ENCODE results near the gene NUDT13.

DNA sequence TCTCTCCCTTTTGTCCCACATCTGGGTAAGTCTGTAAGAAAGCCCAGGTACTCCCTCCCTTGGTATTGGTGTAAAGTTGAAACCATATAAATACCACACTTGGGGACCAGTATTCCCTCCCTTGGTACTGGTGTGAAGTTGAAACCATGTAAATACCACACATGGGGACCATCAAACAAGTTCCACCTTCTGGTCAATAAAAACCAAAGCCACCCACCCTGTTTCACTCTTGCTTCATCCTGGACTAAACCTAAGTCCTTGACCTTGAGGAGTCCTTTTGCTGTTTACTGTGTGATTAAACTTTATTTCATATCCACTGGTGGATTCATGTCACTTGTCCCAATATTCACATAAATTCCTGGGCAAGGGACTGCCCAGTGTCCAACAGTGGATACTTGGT lies 22.0 kb upstream of the NUDT13 start:
- TF ChIP-seq, protein P1, sequence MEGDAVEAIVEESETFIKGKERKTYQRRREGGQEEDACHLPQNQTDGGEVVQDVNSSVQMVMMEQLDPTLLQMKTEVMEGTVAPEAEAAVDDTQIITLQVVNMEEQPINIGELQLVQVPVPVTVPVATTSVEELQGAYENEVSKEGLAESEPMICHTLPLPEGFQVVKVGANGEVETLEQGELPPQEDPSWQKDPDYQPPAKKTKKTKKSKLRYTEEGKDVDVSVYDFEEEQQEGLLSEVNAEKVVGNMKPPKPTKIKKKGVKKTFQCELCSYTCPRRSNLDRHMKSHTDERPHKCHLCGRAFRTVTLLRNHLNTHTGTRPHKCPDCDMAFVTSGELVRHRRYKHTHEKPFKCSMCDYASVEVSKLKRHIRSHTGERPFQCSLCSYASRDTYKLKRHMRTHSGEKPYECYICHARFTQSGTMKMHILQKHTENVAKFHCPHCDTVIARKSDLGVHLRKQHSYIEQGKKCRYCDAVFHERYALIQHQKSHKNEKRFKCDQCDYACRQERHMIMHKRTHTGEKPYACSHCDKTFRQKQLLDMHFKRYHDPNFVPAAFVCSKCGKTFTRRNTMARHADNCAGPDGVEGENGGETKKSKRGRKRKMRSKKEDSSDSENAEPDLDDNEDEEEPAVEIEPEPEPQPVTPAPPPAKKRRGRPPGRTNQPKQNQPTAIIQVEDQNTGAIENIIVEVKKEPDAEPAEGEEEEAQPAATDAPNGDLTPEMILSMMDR (IDR thresholded peaks at IDR 0.05), result no peak
- TF ChIP-seq POLR2A (IDR thresholded peaks at IDR 0.05) (no peak), EP300 (IDR thresholded peaks at IDR 0.05) (no peak)
